NCI-H226 (cell line): ENCODE measurements around the gene POM121.
"Not testable (repeated sequence)": the region's sequence is repeated elsewhere in the genome, so short reads cannot be mapped to it uniquely, and the experiment has no call there.

Experiments
- DNase-seq: peaks from one replicate; pipeline ENCODE4 v3.0.0-alpha.2; 2015

Gene POM121

DNA sequence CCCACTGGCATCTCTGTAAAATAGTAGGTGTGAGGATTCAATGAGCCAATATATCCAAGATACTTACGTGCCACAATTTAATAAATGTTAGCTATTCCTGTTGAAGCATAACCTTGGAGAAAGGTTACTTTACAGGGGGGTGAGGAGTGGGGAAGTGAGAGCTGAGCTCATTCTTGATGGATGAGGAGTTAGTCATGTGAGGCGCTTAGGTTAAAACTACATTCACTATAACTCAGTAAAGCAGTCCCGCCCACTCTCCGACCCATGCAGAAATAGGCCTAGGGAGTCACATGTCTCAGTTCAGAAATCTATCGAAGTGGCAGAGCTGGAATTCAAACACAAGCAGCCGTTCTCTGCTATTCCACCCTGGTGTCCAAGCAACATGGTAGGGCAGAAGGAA is 25.5 kb downstream of the POM121 start:
- not testable (repeated sequence) for DNase-seq

DNA sequence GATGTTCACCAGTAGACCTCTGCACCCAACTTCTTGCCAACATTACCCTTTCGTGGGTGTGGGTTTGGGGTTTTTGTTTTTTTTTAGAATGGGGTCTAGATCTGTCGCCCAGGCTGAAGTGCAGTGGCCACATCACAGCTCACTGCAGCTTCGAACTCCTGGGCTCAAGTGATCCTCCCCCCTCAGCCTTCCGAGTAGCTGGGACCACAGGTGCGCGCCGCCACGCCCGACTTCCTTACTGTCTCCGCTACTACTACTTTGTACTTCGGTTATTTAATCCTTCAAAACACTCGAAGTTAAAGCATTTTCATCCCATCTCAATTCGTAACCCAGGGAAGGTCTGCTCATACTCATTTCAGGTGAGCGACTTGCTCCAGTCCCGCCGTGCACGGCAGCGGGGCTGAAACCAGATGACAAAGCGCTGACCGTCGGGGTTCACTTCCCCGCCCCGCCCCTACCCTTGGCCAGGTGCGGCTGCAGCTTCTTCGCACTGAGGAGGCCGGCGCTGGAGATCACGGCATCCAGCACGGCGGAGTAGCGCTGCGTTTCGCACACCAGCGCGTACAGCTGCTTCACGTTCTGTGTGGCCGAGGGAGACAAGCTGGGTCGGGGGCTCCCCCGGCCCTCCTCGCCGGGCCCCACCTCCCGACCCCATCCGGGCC is 29.1 kb downstream of the POM121 start:
- not testable (repeated sequence) for DNase-seq

DNA sequence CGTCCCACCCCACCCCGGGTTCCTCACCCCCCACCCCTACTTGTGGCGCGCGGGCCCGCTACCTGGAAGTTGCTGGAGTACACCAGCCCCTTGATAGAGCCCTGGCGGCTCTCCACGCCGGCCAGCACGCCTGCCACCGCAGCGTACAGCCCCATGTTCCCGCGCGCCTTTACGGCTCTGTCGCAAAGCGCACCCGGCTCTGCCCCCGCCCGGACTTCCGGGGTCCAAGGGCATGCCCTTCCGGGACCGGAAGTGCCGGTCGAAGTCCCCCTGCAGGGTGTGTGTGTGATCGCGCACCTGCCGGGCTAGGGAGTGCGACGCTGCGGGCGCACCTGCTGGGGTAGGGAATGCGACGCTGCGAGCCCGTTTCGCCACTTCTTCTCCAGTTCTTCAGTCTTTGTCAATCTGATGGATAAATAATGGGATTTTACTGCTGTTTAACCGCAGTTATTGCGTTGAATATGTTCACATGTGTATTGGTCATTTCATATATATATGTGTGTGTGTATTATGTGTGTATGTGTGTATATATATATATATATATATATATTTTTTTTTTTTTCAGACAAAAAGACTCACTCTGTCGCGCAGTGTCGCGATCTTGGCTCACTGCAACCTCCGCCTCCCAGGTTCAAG is 29.8 kb downstream of the POM121 start:
- not testable (repeated sequence) for DNase-seq

DNA sequence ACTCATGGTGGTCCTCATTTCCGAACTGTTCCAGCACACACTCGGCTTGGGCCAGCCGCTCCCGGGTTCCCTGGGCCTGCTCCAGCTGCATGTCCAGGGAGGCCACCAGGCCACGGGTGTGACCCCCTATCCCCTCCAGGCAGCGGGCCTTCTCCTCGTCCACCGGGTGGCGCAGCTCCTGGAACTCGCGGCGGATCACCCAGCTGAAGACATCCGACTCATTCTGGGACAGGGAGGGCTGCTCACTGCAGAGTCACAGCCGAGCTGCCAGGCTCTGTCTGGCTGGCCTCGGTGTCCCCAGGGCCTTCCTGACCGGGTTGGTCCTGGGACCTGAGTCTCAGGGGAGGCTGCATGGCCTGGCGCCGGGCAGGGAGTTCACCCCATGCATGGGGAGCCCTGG is 35.1 kb downstream of the POM121 start:
- DNase-seq, result not testable (repeated sequence)

GRCh38 chr7:72960626-72961345 is 35.9 kb downstream of the POM121 start:
- not testable (repeated sequence) for DNase-seq

DNA sequence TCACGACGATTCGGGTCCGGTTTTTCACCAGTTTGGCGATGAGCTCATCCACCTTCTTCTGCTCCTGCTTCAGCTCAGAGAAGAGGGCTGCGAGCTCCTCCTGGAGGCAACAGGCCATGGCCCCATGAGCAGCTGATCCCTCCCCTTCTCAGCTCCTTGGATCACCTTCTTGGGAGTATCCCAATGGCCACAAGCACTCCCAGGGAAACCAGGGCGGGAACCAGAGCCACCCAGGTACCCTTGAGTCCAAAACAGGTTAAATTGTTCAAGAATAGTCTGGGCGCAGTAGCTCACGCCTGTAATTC is 36.4 kb downstream of the POM121 start:
- DNase-seq, result not testable (repeated sequence)

DNA sequence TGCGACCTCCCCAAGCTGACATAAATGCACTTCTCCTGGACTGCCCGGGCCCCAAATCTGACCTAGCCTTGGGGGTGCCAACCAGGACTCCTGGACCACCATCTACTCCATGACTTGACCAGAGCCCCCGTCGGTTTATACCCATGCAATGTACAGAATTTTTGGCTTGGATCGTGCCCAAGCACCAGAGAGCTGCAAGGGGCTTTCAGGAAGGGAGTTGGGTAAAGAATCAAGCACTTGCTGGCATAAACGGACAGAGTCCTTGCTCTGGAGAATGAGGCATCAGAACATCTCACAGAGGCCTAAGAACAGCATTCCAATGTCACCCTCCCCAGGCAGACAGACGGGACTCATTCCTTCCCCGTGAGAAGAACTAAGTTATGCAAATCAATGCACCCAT is 38.2 kb downstream of the POM121 start:
- DNase-seq, result not testable (repeated sequence)

DNA sequence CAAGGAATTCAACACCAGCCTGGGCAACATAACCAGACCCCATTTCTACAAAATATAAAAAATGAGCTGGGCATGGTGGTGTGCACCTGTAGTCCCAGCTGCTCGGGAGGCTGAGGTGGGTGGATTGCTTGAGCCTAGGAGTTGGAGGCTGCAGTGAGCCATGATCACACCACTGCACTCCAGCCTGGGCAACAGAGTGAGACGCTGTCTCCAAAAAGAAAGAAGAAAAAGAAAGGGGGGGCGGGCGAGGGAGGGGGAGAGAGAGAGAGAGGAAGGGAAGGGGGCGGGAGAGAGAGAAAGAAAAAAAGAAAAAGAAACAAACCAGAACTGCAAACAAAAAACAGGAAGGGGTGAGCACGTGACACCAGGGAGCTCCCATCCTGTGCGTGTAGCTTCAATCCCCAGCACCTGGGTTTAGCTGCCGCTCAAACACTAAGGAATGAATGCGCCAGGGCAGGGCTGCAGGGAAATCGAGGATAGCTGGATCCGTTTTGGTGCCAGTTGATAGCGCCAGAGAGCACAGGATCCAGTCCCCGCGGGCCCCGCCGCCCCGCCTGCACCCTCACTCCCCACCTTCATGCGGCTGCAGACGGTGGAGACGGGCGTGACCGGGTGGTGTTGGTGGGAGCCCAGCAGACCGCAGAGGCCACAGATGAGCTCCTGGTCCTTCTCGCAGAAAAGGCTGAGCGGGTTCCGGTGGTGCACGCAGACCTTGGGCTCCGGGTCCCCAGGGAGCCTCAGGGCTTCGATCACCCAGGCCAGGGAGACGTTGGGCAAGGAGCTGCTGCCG is 40.5 kb downstream of the POM121 start:
- DNase-seq, result not testable (repeated sequence)

- not testable (repeated sequence) for DNase-seq
Measured at GRCh38 chr7:72966892-72967291, 42.0 kb downstream of the POM121 start.

DNA sequence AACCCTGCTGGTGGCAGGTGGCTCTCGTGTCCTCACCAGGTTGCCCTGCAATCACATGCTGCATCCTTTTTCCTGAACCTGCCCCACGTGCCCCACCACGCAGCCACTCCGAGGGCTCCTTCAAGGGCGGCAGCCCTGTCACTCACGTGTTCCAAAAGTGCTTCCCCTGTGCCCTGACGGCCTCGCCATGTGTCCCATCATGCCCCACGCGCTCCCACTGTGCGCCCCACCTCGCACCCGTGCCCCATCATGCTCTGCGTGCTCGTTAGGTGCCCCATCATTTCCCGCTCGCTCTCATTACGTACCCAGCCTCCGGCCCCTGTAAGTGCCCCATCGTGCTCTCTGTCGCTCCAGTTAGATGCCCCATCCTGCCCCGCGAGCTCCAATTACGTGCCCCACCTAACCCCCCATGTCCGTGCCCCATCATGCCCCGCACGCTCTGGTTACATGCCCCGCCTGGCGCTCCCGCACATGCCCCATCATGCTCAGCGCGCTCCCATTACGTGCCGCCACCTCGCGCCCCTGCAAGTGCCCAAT is 44.2 kb downstream of the POM121 start, which contains the start of gene TRIM74:
Gene TRIM74, minus strand, starts transcription at position 487 of the 537 bp plus-strand sequence. CDS start 3,309 bp downstream, outside the sequence.
- not testable (repeated sequence) for DNase-seq

DNA sequence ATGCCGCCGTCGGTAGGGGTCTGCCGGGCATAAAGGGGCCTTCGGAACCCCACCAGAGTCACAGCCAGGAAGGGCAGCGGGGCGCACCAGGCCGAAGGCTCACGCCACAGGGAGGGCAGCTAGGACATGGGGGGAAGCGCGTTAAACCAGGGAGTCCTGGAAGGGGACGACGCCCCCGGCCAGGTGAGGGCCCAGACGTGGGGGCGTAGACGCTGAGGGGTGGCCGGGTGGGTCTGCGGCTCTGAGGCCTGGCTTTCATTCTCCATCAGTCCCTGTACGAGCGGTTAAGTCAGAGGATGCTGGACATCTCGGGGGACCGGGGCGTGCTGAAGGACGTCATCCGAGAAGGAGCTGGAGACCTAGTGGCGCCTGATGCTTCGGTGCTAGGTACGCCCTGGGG is 44.8 kb downstream of the POM121 start:
- not testable (repeated sequence) for DNase-seq

DNA sequence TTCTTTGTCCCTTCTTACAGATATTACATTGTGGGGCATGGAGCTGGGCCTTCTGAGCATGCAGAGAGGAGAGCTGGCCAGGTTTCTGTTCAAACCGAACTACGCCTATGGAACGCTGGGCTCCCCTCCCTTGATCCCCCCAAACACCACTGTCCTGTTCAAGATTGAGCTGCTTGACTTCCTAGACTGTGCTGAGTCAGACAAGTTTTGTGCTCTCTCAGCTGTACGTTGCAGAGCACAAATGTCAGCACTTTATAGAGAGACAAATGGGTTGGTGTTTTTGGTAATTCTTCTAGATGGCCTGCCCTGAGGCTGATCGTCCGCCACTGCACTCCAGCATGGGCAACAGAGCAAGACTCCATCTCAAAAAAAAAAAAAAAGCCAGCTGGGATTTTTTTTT is 46.6 kb downstream of the POM121 start:
- not testable (repeated sequence) for DNase-seq

- not testable (repeated sequence) for DNase-seq
Measured at GRCh38 chr7:72974781-72975180, 49.9 kb downstream of the POM121 start.

DNA sequence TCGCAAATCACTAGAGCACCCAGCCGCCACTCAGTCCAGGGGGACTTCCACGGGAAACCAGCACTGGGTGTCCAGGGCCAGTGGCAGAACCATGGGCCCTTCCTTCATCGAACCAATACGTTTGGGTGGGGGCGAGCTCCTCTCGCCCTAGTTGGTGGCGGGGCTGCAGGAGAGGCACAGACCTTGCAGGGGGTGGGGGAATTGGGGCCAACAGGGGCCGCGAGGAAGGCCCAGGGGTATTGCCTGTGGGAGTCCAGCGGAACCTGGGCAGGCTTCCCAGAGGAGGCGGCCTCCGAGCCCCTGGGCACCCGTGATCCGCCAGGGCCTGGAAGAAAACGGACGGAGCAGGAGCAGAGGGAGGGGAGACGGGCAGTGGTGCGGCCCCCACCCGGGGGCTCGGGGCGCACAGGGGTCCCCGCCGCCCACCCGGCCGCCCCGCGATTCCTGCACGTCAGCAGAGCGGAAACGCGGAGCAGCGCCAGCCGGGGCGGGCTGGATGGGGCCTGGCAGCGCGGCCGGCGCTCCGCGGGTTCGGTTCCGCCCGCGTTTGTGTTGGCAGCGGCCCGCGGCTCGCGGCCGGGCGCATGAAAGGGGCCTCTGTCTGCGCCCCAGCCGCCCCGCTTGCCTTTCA is 50.9 kb downstream of the POM121 start:
- not testable (repeated sequence) for DNase-seq

DNA sequence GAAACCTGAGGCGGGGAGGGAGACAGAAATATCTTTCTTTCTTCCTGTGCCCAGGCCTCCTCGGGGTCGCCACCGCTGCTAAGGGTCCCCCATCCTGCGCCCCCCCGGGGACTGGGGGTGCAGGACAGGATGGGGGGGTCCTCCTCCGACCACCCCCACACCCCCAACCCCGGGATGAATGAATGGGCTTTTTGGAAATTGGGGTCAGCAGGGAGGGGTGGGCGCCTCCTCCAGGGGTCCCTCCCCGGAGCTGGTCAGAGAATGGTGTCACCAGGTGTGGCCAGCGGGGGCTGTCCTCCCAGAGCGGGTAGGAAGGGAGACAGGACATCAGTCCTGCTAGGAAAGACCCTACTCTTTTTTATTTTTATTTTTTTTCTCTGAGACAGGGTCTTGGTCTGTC is 51.5 kb downstream of the POM121 start:
- not testable (repeated sequence) for DNase-seq

- not testable (repeated sequence) for DNase-seq
Measured at GRCh38 chr7:72980382-72980781, 55.5 kb downstream of the POM121 start.

GRCh38 chr7:72982084-72982483 is 57.2 kb downstream of the POM121 start:
- not testable (repeated sequence) for DNase-seq

- not testable (repeated sequence) for DNase-seq
Measured at GRCh38 chr7:72990146-72990913, 65.4 kb downstream of the POM121 start.

GRCh38 chr7:72995484-72995883 is 70.6 kb downstream of the POM121 start:
- DNase-seq, result not testable (repeated sequence)

DNA sequence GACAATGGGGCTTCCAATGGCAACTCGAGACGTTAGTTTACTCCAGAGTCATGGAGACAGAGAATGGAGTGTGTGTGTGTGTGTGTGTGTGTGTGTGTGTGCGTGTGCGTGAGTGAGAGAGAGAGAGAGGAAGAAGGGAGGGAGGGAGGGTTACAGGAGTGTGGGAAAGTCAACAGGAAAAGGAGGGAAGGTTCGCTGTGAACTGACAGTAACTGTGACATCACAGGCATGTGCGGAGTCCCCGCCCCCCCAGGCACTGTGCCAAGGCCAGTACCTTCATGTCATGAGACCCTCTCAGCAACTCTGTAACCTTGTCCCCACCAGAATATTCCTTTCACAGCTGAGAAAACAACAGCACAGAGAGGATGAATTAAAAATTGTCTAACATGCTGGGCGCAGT is 72.6 kb downstream of the POM121 start:
- not testable (repeated sequence) for DNase-seq

- DNase-seq, result not testable (repeated sequence)
Measured at GRCh38 chr7:72997887-72998468, 73.1 kb downstream of the POM121 start.
